Ishikawa (cell line): ENCODE data around the gene MT1H.

Experiments
- EGR1 ChIP-seq: IDR thresholded peaks from 2 replicates; pipeline ENCODE4 v1.6.1; 2012
- EP300 ChIP-seq: IDR thresholded peaks from 2 replicates; pipeline ENCODE4 v1.6.1; 2012; ENCODE audit warnings: borderline replicate concordance
- MAX ChIP-seq: IDR thresholded peaks from 2 replicates; pipeline ENCODE4 v1.6.1; 2012
- RAD21 ChIP-seq: IDR thresholded peaks from 2 replicates; pipeline ENCODE4 v1.6.1; 2012; ENCODE audit warnings: low read depth
- REST ChIP-seq: IDR thresholded peaks from 2 replicates; pipeline ENCODE4 v1.6.1; 2012; ENCODE audit warnings: low read depth, mild to moderate bottlenecking
- TCF12 ChIP-seq: IDR thresholded peaks from 2 replicates; pipeline ENCODE4 v1.6.1; 2012; ENCODE audit warnings: low read depth
- YY1 ChIP-seq: IDR thresholded peaks from 2 replicates; pipeline ENCODE4 v1.6.1; 2012; ENCODE audit warnings: low read depth

GRCh38 chr16:56672761-56673536 is 3.3 kb downstream of the MT1H start:
- TF ChIP-seq EGR1 = no peak
- no peak for TF ChIP-seq MAX
- no peak for TF ChIP-seq TCF12
- TF ChIP-seq EP300 = no peak
- no peak for TF ChIP-seq REST
- no peak for TF ChIP-seq RAD21
- TF ChIP-seq YY1 = no peak
